OCI-M2 (cell line): ENCODE data around the gene SPRR2E.
"Not testable (repeated sequence)": the region's sequence is repeated elsewhere in the genome, so short reads cannot be mapped to it uniquely, and the experiment has no call there.

Experiments used
- DNase-seq: peaks from one replicate; lab custom pipeline; 2025; ENCODE audit not compliant: unreplicated experiment; lab: John Stamatoyannopoulos, UW

The SPRR2E gene

DNA sequence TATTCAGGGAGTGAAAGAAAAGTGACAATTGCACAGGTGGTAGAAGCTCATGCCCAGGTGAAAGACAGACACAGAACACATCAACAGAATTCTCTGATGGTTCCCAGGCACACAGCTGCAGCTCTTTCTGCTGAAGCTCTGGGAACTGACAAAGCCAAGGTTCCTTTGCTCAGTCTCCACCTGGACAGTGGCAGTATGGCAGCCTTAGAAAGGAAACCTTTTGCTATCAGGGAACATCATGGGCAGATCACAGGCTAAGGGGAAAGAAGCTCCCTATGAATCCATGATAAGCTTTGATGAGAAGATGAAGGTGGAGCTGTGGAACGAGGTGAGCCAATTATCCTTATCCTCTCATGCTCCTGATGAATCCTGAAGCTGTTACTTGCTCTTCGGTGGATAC, 24.1 kb downstream of the SPRR2E start:
- no peak for DNase-seq

DNA sequence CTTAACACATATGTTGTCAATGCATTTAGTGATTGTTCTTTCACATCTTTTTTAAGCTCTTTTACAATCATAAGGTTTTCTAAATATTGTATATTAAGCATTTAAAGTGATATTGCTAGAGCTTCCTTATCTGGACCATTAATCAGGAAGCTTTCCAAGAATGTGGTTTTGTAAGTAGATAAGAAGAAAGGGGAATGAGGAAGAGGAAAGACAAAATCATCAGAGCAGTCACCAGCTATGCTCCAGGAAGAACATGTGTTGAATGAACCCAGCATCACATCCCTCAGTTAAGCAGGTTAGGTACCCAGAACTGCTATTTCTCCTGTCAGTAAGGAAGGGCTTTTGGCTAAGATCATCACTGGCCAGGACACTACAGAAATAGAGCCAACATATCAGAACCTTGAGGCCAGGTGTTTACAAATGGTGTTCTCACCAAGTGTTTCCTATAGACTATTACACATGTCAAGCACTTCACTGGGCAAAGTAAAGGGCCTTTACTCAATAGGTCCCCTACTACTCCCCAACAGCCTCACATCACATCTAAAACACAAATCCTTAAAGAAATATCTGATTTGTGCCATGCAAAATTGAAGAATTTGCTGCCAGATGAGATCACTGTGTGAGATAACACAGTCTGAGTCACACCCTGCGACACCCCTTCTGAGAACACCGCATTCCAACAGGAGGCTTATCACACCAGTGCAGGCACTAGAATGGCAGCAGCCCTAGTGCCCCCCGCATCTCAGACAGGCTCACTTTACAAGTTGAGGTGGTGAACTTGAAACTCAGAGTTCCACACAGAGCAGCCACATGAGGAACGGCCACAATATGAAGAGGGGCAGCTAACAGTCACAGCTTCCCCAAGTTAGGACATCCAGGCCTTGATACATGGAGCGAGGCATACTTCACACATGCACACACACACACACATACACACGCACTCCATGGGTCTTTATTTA, 35.2 kb downstream of the SPRR2E start:
- DNase-seq, result no peak

DNA sequence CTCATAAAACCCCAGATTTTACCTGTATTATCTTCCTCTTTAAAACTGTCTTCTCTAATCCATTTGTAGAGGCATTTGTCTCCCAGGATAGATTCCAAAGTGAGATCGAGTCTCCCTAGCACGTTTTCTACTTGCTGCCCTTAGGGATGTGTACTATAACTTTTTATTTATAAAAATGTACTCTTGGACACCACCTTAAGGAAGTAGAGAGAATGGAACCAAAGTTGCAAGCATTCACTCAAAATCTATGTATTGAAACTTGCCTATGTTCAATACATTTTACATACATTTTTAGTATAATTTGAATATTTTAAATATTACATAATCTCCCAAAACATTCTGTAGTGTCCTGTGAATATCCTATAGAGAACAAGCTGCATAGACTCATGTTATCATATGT, 36.2 kb downstream of the SPRR2E start:
- no peak for DNase-seq

DNA sequence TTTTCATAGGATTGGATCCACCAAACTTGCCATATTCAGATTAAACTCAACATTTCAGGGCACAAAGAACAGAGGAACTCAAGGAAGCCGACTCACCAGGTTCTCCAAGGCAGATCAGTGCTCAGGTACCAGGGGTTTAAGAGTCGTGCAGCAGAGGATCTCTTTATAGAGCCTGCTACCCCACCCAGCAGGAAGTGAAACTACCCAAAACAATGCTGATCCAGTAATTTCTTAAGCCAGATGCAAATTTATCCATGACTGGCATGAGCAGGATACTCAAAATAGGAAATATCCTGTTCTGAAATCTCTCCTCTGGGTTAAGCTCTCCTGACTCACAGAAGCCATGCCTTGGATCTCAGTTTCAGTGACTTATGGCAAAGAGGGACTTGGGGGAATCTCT, 37.0 kb downstream of the SPRR2E start, which contains the start of gene SPRR2A:
TSS of gene SPRR2A (minus strand) at position 138 of the 400 bp plus-strand sequence. CDS start 777 bp downstream, outside the sequence.
- DNase-seq, result no peak

DNA sequence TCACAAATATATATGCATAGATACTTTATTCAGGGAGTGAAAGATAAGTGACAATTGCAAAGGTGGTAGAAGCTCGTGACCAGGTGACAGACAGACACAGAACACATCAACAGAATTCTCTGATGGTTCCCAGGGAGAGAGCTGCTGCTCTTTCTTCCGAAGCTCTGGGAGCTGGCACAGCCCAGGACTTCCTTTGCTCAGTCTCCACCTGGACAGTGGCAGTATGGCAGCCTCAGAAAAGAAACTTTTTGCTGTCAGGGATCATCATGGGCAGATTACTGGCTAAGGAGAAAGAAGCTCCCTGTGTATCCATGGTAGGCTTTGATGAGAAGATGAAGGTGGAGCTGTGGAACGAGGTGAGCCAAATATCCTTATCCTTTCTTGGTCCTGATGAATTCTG, 38.2 kb downstream of the SPRR2E start:
- DNase-seq, result not testable (repeated sequence)

DNA sequence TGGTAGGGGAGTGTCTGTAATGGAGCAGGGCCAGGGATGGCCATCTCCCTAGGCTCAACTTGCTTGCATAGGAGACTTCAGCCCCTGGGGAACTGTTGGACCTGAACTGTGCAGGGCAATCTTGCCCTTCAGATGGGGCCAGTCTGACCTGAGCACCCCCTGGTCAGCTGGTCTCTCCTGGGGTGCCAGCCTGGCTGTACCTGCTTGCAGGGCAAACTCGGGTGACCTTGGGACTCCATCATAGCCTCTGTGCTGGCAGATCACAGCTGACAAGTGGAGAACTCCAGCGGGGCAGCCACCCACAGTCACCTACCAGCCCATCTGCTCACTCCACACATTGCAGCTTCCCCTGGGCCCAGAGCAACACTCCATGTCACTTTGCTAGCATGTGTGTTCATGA, 45.1 kb downstream of the SPRR2E start:
- no peak for DNase-seq
